A549 (cell line): ENCODE data around the gene DDX3Y. TPM values are rescaled to one million over a fixed set of nuclear protein-coding genes. Genes with fewer than 3 reads are reported as not detected.

Source experiments
- ATAC-seq, 2 experiments: fragments of 200-7000 bp in 1 of 2; fragments of >200 bp in 1 of 2; cut with Nextera tagmentation in 1 of 2; cut with Tn5 transposase in 1 of 2; 3 replicates each; pipeline versions ENCODE4 v1.8.0 to v1.9.1; 2018 to 2020; ENCODE audit warnings: mild to moderate bottlenecking in 1 of 2, moderate library complexity in 1 of 2
- CTCF ChIA-PET: fragments of 300-600 bp; sonication (Branson Sonifier 250); formaldehyde crosslinking; extraction: SDS; loops from one replicate; lab custom pipeline; 2021; ENCODE audit warnings: antibody characterized with exemption, inconsistent platforms; lab: Yijun Ruan, JAX
- POLR2A ChIA-PET: fragments of 350-600 bp; formaldehyde crosslinking; extraction: SDS; loops from one replicate; lab custom pipeline; 2021; ENCODE audit warnings: antibody characterized with exemption, inconsistent platforms; lab: Yijun Ruan, JAX
- DNase-seq, 2 experiments: peaks; one replicate each; pipeline versions ENCODE4 v3.0.0 to v3.0.0-alpha.2; 2011 to 2016; ENCODE audit warnings: low read depth in 1 of 2, low spot score in 1 of 2
- FAIRE-seq: peaks from 2 replicates; lab custom pipeline; 2011; peaks lifted over from hg19 to GRCh38; lab: Jason Lieb, UNC
- H3K27ac ChIP-seq, 2 experiments: fragments of >200 bp; sonication (Bioruptor Twin); formaldehyde crosslinking; 3 replicates each; pipeline ENCODE4 v1.5.1; 2016 to 2017
- H3K4me1 ChIP-seq: fragments of >200 bp; sonication (Bioruptor Twin); formaldehyde crosslinking; 3 replicates; pipeline ENCODE4 v1.6.1; 2016
- H3K4me2 ChIP-seq: fragments of >200 bp; sonication (Bioruptor Twin); formaldehyde crosslinking; 3 replicates; pipeline ENCODE4 v1.6.1; 2016
- H3K4me3 ChIP-seq: fragments of >200 bp; sonication (Bioruptor Twin); formaldehyde crosslinking; 3 replicates; pipeline ENCODE4 v1.5.1; 2016
- H3K9me3 ChIP-seq: fragments of >200 bp; sonication (Bioruptor Twin); formaldehyde crosslinking; 3 replicates; pipeline ENCODE4 v1.6.1; 2016
- CEBPB ChIP-seq, 2 experiments: fragments of >200 bp in 1 of 2; sonication (Bioruptor Twin) in 1 of 2; formaldehyde crosslinking in 1 of 2; IDR thresholded peaks; 2 replicates each; pipeline ENCODE4 v1.6.1; 2012 to 2016
- CHD2 ChIP-seq: fragments of 150-350 bp; IDR thresholded peaks from 2 replicates; pipeline ENCODE4 v1.6.1; 2014; ENCODE audit warnings: low read length; ENCODE audit not compliant: partially characterized antibody
- CHD4 ChIP-seq: fragments of 200-600 bp; sonication (generic); IDR thresholded peaks from 2 replicates; pipeline ENCODE4 v1.6.1; 2016; ENCODE audit warnings: antibody characterized with exemption, mild to moderate bottlenecking, borderline replicate concordance
- HMGXB4 ChIP-seq: fragments of 250-450 bp; sonication (Bioruptor Pico); IDR thresholded peaks from 2 replicates; pipeline ENCODE4 v1.5.0; 2021; ENCODE audit warnings: mild to moderate bottlenecking, moderate library complexity, borderline replicate concordance
- HOXB13 ChIP-seq: fragments of 250-450 bp; sonication (Bioruptor Pico); IDR thresholded peaks from 2 replicates; pipeline ENCODE4 v1.5.0; 2020; ENCODE audit warnings: low read depth, mild to moderate bottlenecking, moderate library complexity
- JUN ChIP-seq, 2 experiments: fragments of >200 bp; sonication (Bioruptor Twin); formaldehyde crosslinking; IDR thresholded peaks; 2 replicates in 1 of 2; 3 replicates in 1 of 2; pipeline ENCODE4 v1.6.1; 2016 to 2017
- KDM5A ChIP-seq: fragments of 200-600 bp; sonication (generic); IDR thresholded peaks from 2 replicates; pipeline ENCODE4 v1.6.1; 2016; ENCODE audit warnings: antibody characterized with exemption, mild to moderate bottlenecking
- MAZ ChIP-seq: fragments of 150-350 bp; IDR thresholded peaks from 2 replicates; pipeline ENCODE4 v1.6.1; 2014; ENCODE audit warnings: antibody characterized with exemption, low read depth, low read length, borderline replicate concordance
- PHF8 ChIP-seq: fragments of 200-600 bp; sonication (generic); IDR thresholded peaks from 2 replicates; pipeline ENCODE4 v1.6.1; 2016; ENCODE audit warnings: low read depth, mild to moderate bottlenecking, antibody characterized with exemption, moderate library complexity, borderline replicate concordance
- POLR2A ChIP-seq: IDR thresholded peaks from 2 replicates; pipeline ENCODE4 v1.6.1; 2012; ENCODE audit warnings: mild to moderate bottlenecking, low read length
- RARB ChIP-seq: fragments of 250-450 bp; sonication (Bioruptor Pico); IDR thresholded peaks from 2 replicates; pipeline ENCODE4 v1.8.0; 2021; ENCODE audit warnings: mild to moderate bottlenecking, moderate library complexity
- RFX5 ChIP-seq: fragments of 450-650 bp; IDR thresholded peaks from 2 replicates; pipeline ENCODE4 v1.7.1; 2014; ENCODE audit warnings: antibody characterized with exemption, mild to moderate bottlenecking, moderate library complexity
- RNF2 ChIP-seq: fragments of 200-600 bp; sonication (generic); IDR thresholded peaks from 2 replicates; pipeline ENCODE4 v1.6.1; 2016; ENCODE audit warnings: low read depth, mild to moderate bottlenecking, antibody characterized with exemption, moderate library complexity, borderline replicate concordance
- SREBF2 ChIP-seq: fragments of 450-650 bp; IDR thresholded peaks from 2 replicates; pipeline ENCODE4 v1.6.1; 2014; ENCODE audit warnings: mild to moderate bottlenecking, moderate library complexity
- TFCP2L1 ChIP-seq: fragments of 250-450 bp; sonication (Bioruptor Pico); IDR thresholded peaks from 2 replicates; pipeline ENCODE4 v1.5.0; 2021; ENCODE audit warnings: mild to moderate bottlenecking
- ZNF302 ChIP-seq: fragments of 250-450 bp; sonication (Bioruptor Pico); IDR thresholded peaks from 2 replicates; pipeline ENCODE4 v1.9.0; 2021; ENCODE audit warnings: inconsistent platforms, mild to moderate bottlenecking, moderate library complexity
- WGBS: methylation state at CpG from one replicate; pipeline ENCODE4 v1.1.6; 2017; ENCODE audit errors: missing lambda C conversion rate; 5-methylcytosine and 5-hydroxymethylcytosine counted together
- polyA plus RNA-seq, 4 experiments: library from polyadenylated mRNA; depleted of rRNA in 3 of 4; stranded (reverse); fragments of >200 nt; fragmentation: RNase III in 1 of 4; extraction: RNeasy Plus Mini Kit Qiagen cat#74134 plus additional on column Dnase treatment in 1 of 4; gene quantifications; 2 replicates in 3 of 4; 3 replicates in 1 of 4; pipeline ENCODE4 v1.2.3, GENCODE V29; 2011 to 2017
- TF ChIP-seq, protein P1 (sequence below): fragments of 450-650 bp; IDR thresholded peaks from 2 replicates; pipeline ENCODE4 v1.6.1; 2014; ENCODE audit warnings: antibody characterized with exemption
- TF ChIP-seq, protein P2 (sequence below): fragments of >200 bp; sonication (Bioruptor Twin); formaldehyde crosslinking; IDR thresholded peaks from 3 replicates; pipeline ENCODE4 v1.5.1; 2016
- TF ChIP-seq, protein P3 (sequence below): fragments of 250-450 bp; sonication (Bioruptor Pico); IDR thresholded peaks from 2 replicates; pipeline ENCODE4 v1.5.0; 2020; ENCODE audit warnings: low read depth, mild to moderate bottlenecking, moderate library complexity

DDX3Y gene
- polyA plus RNA-seq, 2 of the 4 experiments (the other 2 are of a cell fraction), result 41.7 to 67.5 TPM

GRCh38 chrY:12898604-12899003, 6.1 kb upstream of the DDX3Y start:
- FAIRE-seq, result no peak
- ATAC-seq, result no peak
- TF ChIP-seq MAZ (no peak), KDM5A (no peak), CHD2 (no peak), CEBPB (IDR thresholded peaks at IDR 0.05) (no peak)
- TF ChIP-seq, protein P1, sequence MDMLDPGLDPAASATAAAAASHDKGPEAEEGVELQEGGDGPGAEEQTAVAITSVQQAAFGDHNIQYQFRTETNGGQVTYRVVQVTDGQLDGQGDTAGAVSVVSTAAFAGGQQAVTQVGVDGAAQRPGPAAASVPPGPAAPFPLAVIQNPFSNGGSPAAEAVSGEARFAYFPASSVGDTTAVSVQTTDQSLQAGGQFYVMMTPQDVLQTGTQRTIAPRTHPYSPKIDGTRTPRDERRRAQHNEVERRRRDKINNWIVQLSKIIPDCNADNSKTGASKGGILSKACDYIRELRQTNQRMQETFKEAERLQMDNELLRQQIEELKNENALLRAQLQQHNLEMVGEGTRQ, result no peak
- ChIA-PET CTCF (no interaction called here), POLR2A (no interaction called here)
- WGBS, result 24% methylated on average over 2 of the region's 2 CpGs
- no peaks in the 10 kb centered on the region for H3K4me1 ChIP-seq
- no peak overlapping the region for H3K27ac ChIP-seq
- H3K4me3 ChIP-seq, result no peak overlapping the region
- DNase-seq, result no peak
- H3K9me3 ChIP-seq, result no peaks in the 10 kb centered on the region
- H3K4me2 ChIP-seq, result no peak overlapping the region

- DNase-seq (peak; percentile 31 to 73), ATAC-seq (peak; percentile 91 to 95), FAIRE-seq (no peak)
- ChIA-PET POLR2A (no interaction called here), CTCF (no interaction called here)
- TF ChIP-seq RNF2 (no peak), RFX5 (no peak), POLR2A (peak; percentile 34; the same call in 1 of the 2 replicates), TFCP2L1 (CRISPR knock-in tag) (no peak)
- H3K9me3 ChIP-seq, result no peaks in the 10 kb centered on the region
- H3K4me2 ChIP-seq, result peak overlapping the region; percentile 77
- 1% methylated on average over 12 of the region's 19 CpGs for WGBS
- peak overlapping the region; percentile 84 to 92 for H3K27ac ChIP-seq
- H3K4me1 ChIP-seq, result peaks cover 7% of the 10 kb centered on the region; the same call in 1 of the 3 replicates
- H3K4me3 ChIP-seq, result peak overlapping the region; percentile 68
Observed at GRCh38 chrY:12905517-12905872, 827 bp downstream of the DDX3Y start.

DNA sequence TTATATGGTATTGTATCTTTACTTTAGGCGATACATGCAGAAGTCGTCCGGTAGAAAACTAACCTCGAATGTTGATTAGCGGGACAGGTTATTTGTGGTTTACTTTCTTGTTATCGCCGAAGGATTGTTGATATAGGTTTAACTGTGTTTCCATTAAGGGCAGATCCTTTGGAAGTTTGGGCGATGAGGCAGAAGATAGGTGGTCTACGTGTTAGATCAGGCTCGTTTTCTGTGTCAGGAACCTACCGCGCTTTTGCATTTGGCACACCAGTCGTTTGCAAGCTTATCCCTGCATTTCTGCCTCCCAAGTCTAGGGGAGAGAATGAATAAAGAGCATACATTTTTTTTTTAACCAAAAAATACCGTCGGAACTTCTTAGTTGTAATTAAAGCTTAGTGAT, 1.2 kb downstream of the DDX3Y start:
- DNase-seq (no peak), ATAC-seq (no peak), FAIRE-seq (no peak)
- peak overlapping the region; percentile 77 for H3K4me2 ChIP-seq
- no peaks in the 10 kb centered on the region for H3K9me3 ChIP-seq
- H3K4me1 ChIP-seq, result peaks cover 7% of the 10 kb centered on the region; the same call in 1 of the 3 replicates
- TF ChIP-seq HMGXB4 (CRISPR knock-in tag) (no peak), JUN (IDR thresholded peaks at IDR 0.05) (no peak), HOXB13 (no peak), CHD4 (no peak), RARB (no peak), SREBF2 (no peak)
- peak overlapping the region; percentile 68 for H3K4me3 ChIP-seq
- H3K27ac ChIP-seq, result peak overlapping the region; percentile 84 to 92
- CTCF ChIA-PET, result no interaction called here
- 1% methylated on average over 13 of the region's 15 CpGs for WGBS
- POLR2A ChIA-PET, result no interaction called here

- ChIA-PET CTCF (no interaction called here), POLR2A (no interaction called here)
- Histone ChIP-seq H3K4me3 (no peak overlapping the region), H3K27ac (no peak overlapping the region), H3K9me3 (no peaks in the 10 kb centered on the region), H3K4me1 (no peaks in the 10 kb centered on the region), H3K4me2 (no peak overlapping the region)
- TF ChIP-seq, protein P2, sequence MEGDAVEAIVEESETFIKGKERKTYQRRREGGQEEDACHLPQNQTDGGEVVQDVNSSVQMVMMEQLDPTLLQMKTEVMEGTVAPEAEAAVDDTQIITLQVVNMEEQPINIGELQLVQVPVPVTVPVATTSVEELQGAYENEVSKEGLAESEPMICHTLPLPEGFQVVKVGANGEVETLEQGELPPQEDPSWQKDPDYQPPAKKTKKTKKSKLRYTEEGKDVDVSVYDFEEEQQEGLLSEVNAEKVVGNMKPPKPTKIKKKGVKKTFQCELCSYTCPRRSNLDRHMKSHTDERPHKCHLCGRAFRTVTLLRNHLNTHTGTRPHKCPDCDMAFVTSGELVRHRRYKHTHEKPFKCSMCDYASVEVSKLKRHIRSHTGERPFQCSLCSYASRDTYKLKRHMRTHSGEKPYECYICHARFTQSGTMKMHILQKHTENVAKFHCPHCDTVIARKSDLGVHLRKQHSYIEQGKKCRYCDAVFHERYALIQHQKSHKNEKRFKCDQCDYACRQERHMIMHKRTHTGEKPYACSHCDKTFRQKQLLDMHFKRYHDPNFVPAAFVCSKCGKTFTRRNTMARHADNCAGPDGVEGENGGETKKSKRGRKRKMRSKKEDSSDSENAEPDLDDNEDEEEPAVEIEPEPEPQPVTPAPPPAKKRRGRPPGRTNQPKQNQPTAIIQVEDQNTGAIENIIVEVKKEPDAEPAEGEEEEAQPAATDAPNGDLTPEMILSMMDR, result no peak
- TF ChIP-seq ZNF302, result no peak
- TF ChIP-seq PHF8, result no peak
- TF ChIP-seq, protein P3, sequence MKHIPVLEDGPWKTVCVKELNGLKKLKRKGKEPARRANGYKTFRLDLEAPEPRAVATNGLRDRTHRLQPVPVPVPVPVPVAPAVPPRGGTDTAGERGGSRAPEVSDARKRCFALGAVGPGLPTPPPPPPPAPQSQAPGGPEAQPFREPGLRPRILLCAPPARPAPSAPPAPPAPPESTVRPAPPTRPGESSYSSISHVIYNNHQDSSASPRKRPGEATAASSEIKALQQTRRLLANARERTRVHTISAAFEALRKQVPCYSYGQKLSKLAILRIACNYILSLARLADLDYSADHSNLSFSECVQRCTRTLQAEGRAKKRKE (CRISPR knock-in tag), result no peak
- WGBS, result 92% methylated on average over 4 of the region's 4 CpGs
- DNase-seq (no peak), FAIRE-seq (no peak), ATAC-seq (no peak)
Observed at GRCh38 chrY:12913541-12913940, 8.9 kb downstream of the DDX3Y start.
